NOMO-1 treated with dmso at 0.1 percent for 144 hours (cell line): ENCODE measurements around the gene TMEM31.
"Not testable (repeated sequence)": the region's sequence is repeated elsewhere in the genome, so short reads cannot be mapped to it uniquely, and the experiment has no call there.

ENCODE experiments used
- DNase-seq: peaks from one replicate; lab custom pipeline; 2025; ENCODE audit not compliant: unreplicated experiment; lab: John Stamatoyannopoulos, UW

The TMEM31 gene

DNA sequence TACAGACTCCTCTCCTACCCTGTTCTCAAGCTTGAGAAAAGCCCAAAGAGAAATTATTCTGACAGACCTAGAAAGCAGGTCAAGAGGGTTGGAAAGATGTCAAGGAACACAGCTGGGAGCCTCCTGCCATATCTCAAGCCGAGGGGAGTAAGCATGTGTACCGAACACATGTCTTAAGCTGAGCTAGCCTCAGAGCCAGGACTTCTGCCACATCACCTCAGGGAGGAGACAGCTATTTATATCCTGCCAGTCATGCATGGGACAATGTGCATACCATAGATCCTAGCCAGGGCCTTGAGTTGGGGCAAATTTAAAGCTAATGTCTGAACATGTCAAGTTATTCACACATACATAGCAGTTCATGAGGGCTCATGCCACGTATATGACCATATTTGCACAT, 11.8 kb downstream of the TMEM31 start:
- no peak for DNase-seq

DNA sequence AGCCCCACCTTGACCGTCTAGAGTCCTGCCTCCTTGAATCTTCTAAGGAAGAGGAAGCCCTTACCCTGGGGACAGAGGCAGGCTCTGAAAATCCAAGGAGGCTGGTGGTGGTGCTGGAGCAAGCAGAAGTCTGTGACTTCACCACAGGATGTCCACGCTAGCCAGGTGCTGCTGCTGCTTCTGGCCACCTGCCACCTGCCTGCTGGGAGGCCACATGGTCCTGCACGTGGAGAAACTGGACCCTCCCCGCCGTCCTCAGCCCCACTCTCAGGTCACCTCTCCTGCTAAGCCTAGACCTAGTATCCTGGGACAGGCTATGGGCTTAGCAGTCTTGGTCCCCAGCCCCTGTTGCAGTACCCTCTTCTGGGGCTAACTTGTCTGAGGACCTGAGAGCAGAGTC, 15.8 kb downstream of the TMEM31 start:
- DNase-seq: no peak

DNA sequence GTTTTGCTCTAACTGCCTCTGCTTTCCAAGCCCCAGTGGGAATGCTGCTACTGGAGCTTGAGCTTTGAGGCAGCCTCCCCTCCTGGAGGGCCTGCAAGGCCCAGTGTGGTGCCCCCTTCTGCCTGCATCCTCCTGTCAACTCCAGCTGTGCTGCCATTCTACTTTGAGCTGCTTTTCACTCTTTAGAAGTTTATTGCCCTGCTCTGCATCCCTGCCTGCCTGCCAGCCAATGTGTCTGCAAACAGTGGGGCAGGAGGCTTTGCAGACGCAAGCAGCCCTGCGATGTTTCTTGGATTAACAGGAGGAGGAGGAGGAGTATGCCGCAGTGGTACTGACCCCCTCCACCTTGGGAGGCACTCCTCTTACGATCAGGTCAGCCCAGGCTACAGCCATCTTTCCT, 16.4 kb downstream of the TMEM31 start:
- DNase-seq: no peak

DNA sequence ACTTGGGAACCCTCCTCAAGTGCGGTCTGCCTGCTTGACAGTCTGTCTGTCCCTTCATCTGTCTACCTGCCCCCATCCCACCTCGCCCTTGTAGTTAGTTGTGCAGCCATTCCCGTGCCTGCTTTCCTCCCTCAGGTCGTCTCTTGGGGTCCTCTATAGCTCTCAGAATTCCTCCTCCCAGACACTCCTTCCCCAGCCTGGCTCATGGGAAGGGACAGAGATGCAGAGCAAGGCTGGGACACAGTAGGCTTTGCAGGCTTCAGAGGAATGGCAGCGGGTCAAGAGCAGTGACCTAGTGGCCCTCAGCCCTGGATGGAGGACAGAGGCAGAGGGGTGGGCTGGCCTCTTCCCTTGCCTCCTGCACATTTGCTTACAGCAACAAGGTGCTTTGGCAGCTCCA, 18.3 kb downstream of the TMEM31 start:
- DNase-seq: no peak

DNA sequence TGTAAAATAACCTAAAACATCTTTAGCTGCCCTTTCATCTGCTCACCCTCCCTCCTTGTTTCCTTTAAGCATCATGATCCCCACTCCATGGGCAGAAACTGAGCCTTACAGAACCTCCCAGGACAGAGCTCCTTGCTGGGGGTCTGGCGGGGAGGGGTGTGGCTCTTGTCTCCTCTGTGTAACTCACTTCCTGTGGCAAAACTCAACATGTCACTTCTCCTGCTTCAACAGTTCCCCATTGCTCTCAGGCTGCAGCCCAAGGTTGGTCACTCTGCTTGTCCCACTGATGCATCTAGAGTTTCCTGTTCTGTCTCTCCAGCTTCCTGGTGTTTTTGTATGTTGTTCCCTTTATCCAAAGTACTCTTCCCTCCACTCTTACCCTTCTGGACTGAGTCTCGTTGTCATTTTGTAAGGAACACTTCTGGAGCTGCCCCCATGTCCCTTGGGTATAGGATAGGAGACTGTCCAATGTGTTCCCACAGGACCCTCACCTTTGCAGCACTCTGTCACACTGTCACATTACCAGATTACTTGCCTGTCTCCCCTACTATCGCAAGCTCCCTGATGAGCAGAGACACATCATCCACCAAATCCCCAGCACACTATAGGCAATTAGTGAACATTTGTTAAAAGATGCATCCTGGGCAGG, 19.6 kb downstream of the TMEM31 start:
- no peak for DNase-seq

DNA sequence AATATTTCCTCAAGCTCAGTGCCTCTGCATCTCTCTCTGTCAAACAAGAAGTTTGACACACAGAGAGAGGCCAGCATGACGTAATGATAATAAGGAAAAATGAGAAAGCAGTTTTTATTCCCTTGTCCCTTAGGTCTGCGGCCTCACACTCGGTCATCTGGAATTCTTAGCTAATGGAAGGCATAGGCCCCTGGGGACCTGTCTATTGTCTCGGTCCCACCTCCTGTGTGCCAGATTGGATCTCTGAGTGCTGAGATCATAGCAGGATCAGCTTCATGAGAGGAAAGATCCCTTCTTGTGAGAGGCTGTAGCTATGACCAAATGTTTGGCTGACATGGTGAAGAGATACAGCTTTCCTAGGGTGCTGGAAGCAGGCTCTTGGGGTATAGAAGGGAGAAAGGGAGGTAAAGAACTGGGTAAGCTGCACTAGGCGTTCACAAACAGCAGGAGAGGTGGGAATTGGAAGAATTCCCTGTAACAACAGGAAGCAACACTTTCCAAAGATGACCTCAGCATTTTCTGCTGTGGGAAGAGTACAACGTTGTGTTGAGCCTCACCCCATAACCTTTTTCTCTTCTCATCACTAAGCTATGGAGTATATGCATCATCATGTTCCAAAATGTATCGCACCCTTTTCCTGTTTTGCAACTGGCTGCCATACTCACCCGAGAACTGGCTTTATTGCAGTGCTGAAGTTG, 20.2 kb downstream of the TMEM31 start:
- DNase-seq: no peak

DNA sequence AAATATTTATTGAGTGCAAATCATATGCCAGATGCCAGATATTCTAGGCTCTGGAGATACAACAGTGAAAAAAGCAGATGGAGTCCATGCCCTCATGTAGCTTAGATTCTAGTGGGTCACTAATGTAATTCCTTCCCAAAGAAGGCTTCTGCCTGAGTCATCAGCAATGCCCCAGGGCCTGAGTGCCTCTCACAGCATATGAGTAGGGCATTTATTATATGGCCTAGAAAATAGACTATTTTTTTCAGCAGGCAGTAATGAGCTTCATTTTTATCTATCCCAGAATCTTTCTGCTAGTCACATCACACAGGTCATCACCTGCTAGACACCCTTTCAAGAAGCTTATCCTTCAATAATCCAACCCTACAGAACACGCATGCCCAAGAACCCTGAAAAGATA, 22.3 kb downstream of the TMEM31 start:
- DNase-seq: no peak

DNA sequence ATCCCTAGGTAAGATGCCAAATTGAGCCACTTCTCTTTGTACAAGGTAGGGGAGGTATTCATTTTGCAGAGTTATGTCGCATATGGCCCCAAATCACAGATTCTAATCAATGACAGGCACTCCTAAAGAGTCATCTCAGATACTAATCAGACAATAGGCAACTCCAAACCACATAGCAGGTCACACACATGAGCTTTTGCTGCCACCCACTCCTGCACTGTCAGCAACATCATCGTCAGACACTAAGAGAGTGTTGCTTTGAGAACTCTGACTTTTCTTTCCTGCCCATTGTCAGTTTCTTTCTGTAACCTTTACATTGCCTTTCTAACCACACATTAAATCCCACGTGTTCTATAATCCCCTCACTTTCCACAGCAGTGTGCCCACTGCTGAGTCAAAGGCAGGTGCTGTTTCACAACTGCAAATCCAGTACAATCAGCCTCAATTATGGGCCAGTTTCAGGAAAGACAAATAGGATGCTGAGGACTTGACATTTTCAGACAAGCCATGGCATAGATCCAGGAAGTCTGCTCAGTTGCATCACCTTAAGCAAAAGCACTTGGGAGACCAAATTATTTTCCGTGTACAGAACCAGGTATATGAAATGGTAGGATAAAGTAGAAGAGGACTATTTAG, 23.5 kb downstream of the TMEM31 start:
- no peak for DNase-seq

DNA sequence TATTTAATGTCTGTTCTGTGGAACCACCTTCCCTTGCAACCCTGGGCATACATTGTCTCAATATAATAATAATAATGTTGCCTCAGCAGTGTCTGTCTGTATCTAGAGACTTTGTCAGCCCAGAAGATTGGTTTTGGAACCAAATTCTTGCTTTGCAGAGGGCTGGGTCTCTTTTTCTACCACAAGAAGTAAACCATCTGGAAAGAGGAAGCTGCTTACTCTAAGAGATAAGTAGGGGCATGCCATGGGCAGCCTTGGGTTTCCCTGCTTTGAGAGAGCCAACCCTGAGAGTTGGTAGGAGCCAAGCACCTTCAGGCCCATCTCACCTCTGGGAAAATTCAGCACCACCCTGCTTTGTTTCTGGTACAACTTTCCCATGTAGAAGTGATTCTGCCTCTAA, 27.0 kb downstream of the TMEM31 start:
- DNase-seq: no peak

DNA sequence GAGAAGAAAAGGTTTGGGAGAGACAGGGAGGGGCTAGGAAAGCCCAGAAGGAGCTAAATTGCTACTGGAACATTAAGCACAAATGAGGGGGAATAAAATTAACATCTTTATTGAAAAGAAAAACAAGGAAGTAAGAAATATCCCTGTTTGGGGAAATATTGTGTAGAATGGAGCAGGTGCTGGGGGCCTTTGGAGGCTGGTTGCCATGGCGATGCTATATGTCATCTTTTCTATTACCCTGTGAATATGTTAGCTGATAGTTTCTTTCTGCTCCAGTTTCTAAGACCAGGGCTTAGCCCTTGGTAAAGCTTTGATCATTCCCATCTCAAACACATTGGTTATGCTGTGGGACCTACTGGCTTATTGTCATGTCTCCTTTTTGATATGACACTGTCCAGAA, 28.7 kb downstream of the TMEM31 start:
- no peak for DNase-seq

DNA sequence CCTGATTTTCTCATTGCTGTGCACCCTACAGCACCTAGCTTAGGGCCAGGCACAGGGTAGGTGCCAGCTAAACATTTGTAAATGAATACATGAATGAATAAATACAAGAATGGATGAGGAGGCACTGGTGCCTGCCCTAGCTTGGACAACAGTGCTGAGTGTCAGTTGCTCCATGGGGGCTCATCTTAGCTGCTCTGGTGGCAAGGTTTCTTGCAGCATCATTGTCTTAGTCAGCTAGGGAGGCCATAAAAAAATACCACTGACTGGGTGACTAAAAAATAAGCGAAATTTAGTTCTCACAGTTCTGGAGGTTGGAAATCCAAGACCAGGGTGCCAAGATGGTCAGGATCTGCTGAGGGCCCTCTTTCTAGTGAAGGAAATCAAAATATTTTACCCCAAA, 31.2 kb downstream of the TMEM31 start:
- no peak for DNase-seq

DNA sequence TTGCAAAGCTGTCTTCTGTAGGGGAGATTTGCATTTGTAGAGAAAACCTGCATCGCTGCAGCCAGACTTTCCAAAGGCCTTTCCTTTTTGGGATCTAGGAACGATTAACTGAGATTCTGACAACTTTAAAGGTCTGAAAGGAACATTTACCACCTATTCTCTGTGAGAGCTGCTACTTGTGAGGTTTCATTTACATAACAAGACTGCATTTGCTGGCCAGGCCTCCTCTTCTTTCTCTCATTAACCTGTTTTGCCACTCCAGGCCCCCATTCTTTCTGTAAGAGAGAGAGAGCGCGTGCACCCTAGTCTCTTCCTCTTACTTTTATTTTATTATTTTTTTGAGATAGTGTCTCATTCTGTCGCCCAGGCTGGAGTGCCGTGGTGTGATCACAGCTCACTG, 31.6 kb downstream of the TMEM31 start:
- DNase-seq: no peak

DNA sequence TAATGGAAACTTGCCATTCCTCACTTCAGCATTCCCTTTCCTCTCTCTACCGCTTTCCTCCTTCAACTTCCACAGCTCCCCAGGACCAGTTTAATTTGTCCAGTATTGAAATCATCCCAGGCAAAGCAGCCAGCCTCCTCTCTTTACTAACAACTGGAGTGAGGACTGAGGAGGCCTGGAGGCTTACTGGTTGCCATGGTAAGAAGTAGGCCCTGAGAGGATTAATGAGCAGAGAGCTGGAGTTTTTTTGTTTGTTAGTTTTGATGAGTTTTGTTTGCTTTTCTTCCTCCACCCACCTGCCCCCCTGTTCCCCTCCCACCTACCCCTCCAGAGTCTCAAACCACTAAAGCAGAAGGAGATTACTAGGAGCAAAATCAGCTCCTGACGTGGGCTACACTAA, 36.5 kb downstream of the TMEM31 start:
- no peak for DNase-seq

DNA sequence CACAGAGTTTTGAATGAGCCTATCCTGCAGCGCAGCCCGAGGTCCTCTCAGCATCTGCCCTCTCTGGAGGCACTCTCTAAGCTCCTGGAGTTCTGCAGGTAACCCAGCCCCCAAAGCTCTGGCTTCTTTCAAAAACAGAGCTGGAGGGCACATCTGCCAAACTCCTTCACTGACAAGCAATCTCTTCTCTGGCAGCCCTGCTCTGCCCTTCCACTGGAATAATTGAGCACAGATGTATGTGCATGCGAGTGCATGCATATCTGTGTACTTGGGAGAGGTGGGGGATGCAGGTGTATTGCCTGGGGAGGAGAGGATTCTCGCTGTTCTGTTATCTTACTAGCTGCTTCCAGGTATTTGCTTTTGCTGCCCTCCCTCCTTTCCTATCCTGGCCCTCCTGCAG, 43.7 kb downstream of the TMEM31 start:
- DNase-seq: no peak

DNA sequence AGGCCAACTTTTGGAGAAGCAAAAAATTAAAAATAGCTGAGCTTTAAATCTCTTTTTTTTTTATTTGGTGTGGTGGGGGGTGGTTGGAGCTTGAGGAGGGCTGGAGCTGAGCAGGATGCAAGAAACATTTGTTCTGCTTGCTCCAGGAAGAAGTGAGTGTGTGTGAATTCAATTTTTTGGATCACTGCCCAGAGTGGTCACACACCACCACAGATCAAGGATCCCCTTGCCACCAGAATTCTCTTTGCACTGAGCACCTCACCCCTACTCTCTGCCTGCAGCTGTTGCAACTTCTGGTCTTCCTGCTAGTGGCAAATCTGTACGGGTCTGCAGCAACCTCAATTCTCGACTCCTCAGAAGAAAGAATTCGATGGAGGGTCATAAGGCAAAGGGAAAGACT, 46.0 kb downstream of the TMEM31 start:
- no peak for DNase-seq

DNA sequence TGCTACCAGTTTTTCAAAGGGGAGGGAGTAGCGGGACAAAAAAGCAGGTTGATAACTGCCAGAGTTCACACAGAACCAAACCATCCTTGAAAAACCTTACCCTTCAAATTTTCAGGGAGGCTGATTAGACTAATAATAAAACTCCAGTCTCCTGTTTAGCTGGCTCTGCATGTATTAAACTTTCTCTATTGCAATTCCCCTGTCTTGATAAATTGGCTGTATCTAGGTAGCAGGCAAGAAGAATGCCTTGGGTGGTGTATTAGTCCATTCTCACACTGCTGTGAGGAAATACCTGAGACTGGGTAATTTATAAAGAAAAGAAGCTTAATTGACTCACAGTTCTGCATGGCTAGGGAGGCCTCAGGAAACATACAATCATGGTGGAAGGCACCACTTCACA, 47.8 kb downstream of the TMEM31 start:
- no peak for DNase-seq

DNA sequence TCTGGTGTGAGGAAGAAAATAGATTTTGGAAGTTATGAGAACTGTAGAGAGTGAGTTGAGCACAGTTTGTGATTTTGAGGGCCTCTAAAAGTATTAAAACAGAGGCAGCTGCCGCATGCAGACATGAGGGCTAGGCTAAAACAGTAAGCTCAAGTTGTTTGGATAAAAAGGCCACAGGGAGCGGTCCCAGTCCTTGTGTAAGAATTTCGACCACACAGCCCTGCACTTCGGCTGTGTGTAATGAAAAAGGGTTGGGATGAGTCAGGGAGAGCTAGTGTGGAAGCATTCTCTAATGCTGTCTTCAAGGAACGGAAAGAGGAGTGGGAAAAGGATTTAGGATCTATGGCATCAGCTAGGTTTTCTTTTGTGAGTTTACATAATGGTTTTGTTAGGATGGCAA, 52.8 kb downstream of the TMEM31 start:
- DNase-seq: not testable (repeated sequence)
